ENCODE results near the gene IL5. TPM values are rescaled to one million over a fixed set of nuclear protein-coding genes. Genes with fewer than 3 reads are reported as not detected.

The IL5 gene
- total RNA-seq, 1 donor from 2014 or later = not detected

DNA sequence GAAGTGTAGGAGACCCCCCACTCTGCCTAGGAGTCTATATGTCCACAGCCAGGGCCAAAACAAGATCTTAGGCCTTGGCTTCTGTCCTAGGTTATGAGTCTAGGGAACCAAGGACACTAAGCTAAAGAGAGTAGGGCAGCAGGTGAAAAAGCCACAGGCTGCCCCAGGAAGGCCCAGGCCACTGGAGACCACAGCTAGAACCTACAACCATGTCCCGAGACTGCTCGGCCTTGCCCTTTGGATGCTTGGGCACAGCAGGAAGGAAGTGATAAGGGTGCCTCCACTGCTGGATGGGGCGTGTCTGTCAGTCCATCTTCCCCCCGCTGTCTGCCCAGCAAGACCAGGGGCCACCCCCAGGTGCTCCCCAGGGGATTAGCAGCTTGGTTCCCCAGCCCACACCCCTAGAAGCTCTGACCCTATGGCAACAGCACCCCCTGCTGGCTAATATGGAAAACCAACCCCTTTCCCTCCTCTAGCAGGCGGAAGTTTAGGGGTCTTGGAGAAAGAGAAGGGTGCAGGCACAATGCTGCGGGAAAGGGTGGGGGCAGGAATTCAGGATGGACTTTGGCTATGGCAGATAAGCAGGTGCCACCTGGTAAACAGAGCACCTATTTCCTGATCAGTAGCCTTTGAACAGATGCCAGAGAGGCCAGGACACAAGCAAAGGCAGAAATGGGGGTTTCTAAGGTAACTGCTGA, 42.2 kb downstream of the IL5 start:
- intact Hi-C loops (cut with DNase I) = loop anchor here (1.0 kb wide), 1 partner anchor 115 kb away; no protein-coding TSS in a partner anchor
- ATAC-seq = peak; percentile 31

DNA sequence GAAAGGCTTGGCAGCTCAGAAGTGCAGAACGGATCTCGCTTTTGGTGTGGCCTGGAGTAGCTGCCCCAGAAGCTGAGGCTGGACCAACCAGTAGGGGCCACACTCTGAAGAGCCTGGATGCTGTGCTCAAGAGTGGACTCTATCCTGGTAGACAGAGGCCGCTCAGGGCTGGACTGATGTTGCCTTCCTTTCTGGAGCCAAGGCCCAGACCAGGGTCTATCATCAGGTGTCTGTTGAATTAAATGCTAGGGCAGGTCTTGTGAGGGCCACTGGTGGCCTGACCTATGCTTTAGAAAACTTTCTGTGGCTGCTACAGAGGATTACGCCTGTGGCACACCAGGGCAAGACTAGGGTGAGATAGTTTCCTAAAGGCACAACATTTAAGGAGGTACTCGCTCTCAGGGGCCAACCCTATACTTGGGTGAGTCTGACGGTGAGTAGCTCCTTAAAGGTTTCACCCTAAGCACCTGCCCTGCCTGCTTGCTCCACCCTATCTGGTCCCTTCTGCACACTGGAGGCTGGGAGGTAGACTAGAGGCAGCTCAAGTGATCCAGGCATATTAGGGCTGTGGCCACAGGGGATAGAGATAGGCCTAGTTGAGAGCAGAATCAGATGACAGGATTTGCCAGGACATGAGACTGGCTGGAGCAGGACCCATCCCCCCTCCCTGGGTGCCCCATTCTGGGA, 42.9 kb downstream of the IL5 start:
- DNase-seq (ENCODE audit: low spot score) = no peak
- intact Hi-C loops (cut with DNase I) = no loop called here

More for the DNA sequence above, 42.2 kb downstream of the IL5 start:
- DNase-seq (ENCODE audit: low spot score) = no peak

GRCh38 chr5:132499440-132500243, 43.7 kb downstream of the IL5 start:
- ATAC-seq (no peak), DNase-seq (ENCODE audit: low spot score) (no peak)
- intact Hi-C loops (cut with DNase I) = no loop called here

More for the DNA sequence above, 42.9 kb downstream of the IL5 start:
- ATAC-seq = no peak

GRCh38 chr5:132498686-132499271, 44.5 kb downstream of the IL5 start:
- DNase-seq (ENCODE audit: low spot score) (no peak), ATAC-seq (no peak)

GRCh38 chr5:132498152-132498551, 45.2 kb downstream of the IL5 start:
- intact Hi-C loops (cut with DNase I) = no loop called here
- peak; percentile 66 for DNase-seq (ENCODE audit: low spot score)
- ATAC-seq = no peak

More at GRCh38 chr5:132498686-132499271, 44.5 kb downstream of the IL5 start:
- intact Hi-C loops (cut with DNase I) = no loop called here

DNA sequence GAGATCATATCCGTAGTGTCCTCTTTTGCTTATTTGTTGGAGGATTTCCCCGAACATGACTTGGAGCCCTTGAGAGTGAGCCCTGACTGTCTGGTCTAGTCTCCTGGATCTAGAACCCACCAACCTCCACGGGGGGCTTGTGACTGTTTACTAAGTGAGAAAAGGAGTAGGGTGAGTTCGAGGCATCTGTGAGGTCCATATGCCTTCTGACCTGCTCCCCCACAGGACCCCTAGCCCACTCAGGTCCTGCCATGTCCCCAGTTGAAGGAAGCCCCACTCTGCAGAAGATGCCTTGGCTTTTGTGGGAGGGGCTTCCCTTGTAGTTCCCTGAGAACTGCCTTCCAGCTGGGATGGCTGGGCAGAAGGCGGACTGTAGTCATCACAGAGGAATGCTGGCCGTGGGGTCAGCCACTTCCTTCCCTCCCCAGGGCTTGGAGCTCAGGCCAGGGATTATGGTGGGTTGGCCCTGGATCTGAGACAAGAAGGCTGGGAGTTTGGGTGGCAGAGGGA, 45.8 kb downstream of the IL5 start:
- ATAC-seq (peak; percentile 46), DNase-seq (ENCODE audit: low spot score) (peak; percentile 81)
- intact Hi-C loops (cut with DNase I) = no loop called here

DNA sequence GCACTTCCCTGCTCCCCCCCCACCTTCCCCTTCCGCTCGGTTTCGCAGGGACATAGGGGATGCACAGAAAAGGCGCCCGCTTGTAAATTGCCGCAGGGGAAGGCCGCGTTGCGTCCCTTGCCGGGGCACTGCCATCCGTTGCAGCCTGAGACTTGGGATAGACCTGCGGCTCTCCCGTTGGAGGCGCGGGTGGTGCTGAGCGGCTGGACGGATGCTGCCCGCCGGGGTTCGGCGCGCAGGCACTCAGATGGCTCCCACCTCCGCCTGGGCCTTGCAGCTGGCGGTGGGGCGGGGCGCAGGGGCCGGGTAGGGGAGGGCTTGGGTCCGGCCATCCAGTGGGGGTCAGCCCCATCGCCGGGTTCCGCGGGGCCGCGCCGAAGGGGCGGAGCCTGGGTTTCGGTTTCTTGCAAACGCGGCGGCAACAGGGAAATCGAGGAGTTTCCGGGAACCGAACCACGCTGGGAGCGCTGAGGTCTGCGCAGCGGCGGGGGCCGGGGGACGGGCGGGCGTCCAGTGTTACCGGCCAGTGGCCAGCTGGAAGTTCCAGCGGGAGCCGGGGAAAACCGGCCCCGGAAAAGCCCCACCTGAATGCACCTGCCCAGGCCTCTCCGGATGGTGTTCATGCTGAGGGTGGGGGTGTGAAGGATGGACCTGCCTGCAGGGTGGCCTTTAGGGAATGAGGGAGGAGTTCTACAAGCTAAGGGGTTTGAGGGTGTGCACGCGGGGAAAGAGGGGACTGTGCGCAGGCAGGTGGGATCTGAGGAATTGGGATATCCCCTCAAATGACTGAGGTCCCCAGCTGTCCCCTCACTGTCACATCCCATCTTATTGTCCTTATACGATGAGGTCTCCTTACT, 46.5 kb downstream of the IL5 start:
- peak; percentile 96 for DNase-seq (ENCODE audit: low spot score)
- intact Hi-C loops (cut with DNase I) = no loop called here
- peak; percentile 80 for ATAC-seq

DNA sequence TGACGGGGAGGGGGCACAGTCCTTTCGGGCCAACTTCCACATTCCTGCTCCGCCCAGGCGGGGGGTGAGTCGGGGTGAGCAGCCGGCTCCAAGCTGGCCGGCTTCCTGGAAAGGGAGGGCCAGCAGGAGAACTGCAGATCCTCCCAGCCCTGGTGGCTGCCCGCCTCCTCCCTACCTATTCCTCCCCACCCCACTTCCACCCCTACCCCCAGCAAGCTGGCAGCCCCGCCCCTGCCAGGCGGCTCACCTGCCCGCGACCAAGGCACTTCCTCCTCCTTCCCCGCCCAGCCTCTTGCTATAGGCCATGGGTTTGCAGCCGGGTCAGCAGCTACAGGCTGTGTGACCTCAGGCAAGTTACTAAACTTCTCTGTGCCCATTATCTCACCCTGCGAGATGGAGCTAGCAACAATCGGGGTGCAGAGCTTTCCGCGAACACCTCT, 47.1 kb downstream of the IL5 start:
- ATAC-seq = peak; percentile 82
- intact Hi-C loops (cut with DNase I) = no loop called here
- DNase-seq (ENCODE audit: low spot score) = peak; percentile 90

DNA sequence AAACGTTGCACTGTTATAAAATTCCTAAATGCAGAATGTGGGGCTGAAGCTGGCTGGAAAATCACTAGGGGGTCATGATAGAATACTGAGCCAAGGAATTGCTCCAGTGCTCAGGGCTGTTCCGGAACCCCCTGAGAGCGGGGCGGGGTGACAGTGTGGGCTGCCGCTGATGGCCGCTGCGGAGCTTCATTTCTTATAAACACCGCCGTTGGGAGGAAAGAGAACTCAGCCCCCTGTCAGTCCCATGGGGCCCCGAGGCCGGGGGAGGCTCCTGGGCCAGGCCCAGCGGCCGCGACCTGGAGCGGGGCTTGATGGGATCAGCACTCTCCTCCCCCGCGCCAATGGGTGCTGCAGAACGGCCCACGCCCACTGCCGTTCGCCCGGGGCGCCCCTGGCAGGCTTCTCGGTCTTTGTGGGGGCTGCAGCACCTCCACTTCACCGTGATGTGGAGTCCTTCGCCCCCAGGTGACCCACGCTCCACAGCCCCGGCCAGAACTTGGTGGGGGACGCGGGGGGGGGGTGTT, 47.6 kb downstream of the IL5 start:
- intact Hi-C loops (cut with DNase I) = no loop called here
- ATAC-seq (peak; percentile 81), DNase-seq (ENCODE audit: low spot score) (peak; percentile 93)

DNA sequence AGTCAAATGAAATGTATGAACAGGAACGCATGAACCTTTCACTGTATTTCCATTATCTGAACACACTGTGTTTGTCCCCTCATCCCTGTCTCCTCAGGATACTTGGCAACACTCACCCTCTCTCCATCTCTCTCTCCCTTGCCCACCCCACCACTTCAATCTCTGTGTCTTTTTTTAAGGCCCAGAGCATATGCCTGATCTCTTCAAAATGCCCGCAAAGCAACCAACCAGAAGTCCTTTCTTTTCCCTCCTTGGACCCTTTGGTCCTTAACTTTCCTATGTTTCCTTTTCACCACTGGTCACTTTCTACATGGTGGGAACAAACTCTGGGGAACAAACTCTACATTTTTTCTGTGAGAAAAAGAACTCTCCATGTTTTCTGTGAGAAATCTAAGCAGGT, 49.5 kb downstream of the IL5 start:
- DNase-seq (ENCODE audit: low spot score) = no peak
- intact Hi-C loops (cut with DNase I) = no loop called here
- ATAC-seq = no peak

DNA sequence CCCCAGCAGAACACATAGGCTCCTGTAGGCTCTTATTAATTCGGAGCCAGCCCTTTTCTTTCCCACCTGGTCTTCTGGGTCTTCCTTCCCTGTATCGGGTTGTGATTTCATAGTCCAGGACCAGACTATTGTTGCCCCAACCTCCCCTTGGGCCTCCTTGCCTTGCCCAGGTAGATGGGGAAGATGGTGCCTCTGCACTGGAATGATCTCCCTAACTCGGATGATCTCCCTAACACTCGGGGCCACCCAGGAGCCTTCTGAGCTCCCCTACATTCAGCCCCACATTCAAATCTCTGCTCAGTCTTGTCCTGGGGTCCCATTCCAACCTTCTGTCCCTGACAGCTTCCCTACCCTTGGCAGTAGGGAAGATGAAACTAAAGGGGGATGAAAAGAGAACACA, 50.1 kb downstream of the IL5 start:
- intact Hi-C loops (cut with DNase I) = no loop called here
- DNase-seq (ENCODE audit: low spot score) (peak; percentile 41), ATAC-seq (no peak)

DNA sequence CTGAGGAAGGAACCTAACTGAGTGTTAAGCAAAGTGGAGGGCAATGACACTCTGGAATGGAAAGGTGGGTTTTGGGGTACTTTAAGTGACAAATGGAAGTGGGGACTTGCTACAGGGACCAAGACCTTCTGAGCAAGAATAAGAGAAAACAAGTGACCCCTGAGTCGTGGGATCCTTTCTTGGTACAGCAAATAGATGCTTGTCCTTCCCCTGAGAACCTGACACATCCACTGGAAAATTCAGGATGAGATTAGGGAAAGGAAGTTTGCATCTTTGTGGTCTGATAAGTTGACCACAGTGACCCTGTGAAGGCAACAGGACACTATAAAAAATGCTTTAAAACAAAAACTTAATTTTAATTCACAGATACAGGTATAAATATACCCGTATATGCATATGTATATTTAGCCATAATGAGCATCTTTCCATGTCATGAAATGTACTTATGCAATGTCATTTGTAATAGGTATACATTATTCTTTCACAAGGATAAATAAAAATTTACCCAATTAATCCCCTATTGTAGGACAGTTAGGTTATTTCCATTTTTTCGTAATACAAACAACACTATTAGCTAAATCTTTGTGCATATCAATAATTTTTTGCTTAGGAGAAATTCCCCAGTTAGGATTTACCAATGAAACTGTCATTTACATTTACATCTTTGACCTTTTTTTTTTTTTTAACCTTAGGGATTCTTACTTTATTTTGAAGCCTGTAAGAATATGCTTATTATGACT, 50.8 kb downstream of the IL5 start:
- DNase-seq (ENCODE audit: low spot score) = no peak
- intact Hi-C loops (cut with DNase I) = no loop called here

More for the DNA sequence above, 50.8 kb downstream of the IL5 start:
- ATAC-seq = no peak

Other genes starting within 250 kb of the IL5 start
- gene SLC22A4, start 249.1 kb downstream of the IL5 start, total RNA-seq = 5.7 TPM
- 16.0 TPM for gene SLC22A5, start 173.8 kb downstream of the IL5 start, total RNA-seq
- 52.2 TPM for gene IRF1, start 52.7 kb downstream of the IL5 start, total RNA-seq
- gene RAD50, start 13.5 kb upstream of the IL5 start, total RNA-seq = 31.5 TPM
- gene IL13, start 114.7 kb upstream of the IL5 start, total RNA-seq = not detected
- not detected for gene IL4, start 130.5 kb upstream of the IL5 start, total RNA-seq
- gene KIF3A, start 194.0 kb upstream of the IL5 start, total RNA-seq = 20.7 TPM
- 0.36 TPM for gene CCNI2, start 203.9 kb upstream of the IL5 start, total RNA-seq
- gene SEPTIN8, start 233.7 kb upstream of the IL5 start, total RNA-seq = 59.3 TPM

Measured in sciatic nerve (tissue), 2 donors.